Adipose tissue (tissue), 3 donors: ENCODE data around the gene HPN. TPM values are rescaled to one million over a fixed set of nuclear protein-coding genes. Genes with fewer than 3 reads are reported as not detected.
"Not testable (repeated sequence)": the region's sequence is repeated elsewhere in the genome, so short reads cannot be mapped to it uniquely, and the experiment has no call there.

Experiments used
- H3K27ac ChIP-seq: one replicate; pipeline ENCODE4 v1.5.1; 2013; ENCODE audit warnings: low read depth, low read length
- WGBS, 3 donors: extraction: QIAGEN DNeasy Blood & Tissue Kit; methylation state at CpG; one replicate each; pipeline ENCODE4 v1.1.7; 2013; 5-methylcytosine and 5-hydroxymethylcytosine counted together
- polyA plus RNA-seq, 3 donors: library from polyadenylated mRNA; stranded (reverse); fragments of 200-250 nt; gene quantifications; one replicate each; pipeline ENCODE4 v1.2.3, GENCODE V29; 2013
- donor health status: healthy with polysubstance abuse.
- donor health status: Bipolar disorder and iron deficiency.
- donor health status: healthy.

The HPN gene
- polyA plus RNA-seq, 3 donors = 1.5 to 141 (median 5.4) TPM

DNA sequence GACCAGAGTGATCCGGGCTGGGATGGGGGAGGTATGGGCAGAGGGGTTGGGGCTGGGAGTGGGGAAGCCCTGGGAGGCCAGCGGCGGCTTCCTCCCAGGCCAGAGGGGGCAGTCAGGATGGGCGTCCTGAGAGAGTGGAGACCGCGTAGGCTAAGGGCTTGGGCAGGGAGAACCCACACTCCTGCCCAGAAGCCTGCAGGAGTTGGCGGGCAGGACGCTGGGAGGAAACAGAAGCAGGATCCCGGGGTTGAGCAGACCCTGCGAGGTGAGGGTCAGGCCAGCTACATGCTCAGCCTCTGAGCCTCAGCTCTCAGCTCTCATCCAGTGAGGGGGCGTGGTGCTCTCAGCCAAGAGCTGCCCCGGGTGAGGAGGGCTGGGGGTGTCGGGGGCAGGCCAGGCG is 19.1 kb upstream of the HPN start:
- no peak overlapping the region for H3K27ac ChIP-seq
- 77 to 85% (median 82%) methylated on average over 14 of the region's 14 CpGs for WGBS, 3 donors

- 63 to 90% (median 70%) methylated on average over 19 of the region's 19 CpGs for WGBS, 3 donors
Observed at GRCh38 chr19:35023428-35023827, 18.1 kb upstream of the HPN start.

DNA sequence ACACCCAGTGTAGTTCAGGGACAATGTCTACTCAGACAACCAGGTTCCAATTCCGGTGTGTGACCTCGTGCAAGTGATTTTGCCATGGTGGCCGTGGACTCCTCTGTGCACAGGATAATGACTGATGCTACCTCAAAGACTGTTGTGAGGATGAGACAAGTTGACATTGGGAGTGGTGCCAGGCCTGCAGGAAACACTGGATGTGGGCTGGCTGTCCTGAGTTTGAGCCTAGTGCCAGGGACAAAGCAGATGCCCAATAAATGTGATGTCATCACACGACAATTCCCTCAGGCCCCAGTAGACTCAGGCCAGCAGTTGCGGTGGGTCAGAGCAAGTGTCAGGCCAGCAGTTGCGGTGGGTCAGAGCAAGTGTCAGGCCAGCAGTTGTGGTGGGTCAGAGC is 17.4 kb upstream of the HPN start:
- H3K27ac ChIP-seq = no peak overlapping the region
- 80 to 90% (median 90%) methylated on average over 6 of the region's 6 CpGs for WGBS, 3 donors

More at GRCh38 chr19:35023428-35023827, 18.1 kb upstream of the HPN start:
- H3K27ac ChIP-seq = no peak overlapping the region

DNA sequence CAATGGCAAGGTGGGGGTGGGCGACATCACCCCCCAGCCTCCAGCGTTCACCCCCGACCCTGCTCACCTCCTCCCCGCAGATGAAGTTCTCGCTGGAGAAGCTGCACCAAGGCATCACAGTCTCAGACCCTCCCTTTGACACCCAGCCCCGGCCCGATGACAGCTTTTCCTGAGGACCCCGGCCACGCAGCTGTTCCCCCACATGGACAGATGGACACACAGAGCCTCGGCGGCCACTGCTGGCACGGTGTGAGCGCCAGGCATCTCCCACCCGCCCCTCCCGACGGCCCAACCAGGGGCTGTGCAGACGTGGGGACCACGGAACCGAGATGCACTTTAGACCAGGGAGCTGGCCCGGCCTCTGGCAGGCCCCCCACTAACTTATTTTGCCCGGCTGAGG is 15.6 kb upstream of the HPN start:
- WGBS, 3 donors = 89 to 92% (median 91%) methylated on average over 21 of the region's 21 CpGs
- no peak overlapping the region for H3K27ac ChIP-seq

DNA sequence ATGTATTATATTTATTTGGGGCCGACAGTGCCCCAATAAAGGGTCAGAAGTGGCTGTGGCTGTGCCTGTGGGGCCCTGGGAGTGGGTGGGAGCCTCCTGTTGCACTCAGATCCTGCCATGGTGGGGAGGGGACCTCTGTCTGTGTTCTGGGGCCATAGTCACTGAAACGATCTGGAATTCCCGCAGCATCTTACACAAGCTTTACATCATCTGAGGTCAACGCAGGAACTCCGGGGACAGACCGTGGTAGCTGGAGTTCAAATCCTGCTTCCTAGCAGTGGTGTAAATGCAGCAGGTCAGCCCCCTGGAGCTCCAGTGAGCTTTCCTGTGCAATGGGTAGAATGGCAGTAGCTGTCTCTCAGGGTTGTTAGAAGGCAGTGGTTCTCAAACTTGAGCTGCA is 15.1 kb upstream of the HPN start:
- 71 to 81% (median 73%) methylated on average over 6 of the region's 6 CpGs for WGBS, 3 donors
- H3K27ac ChIP-seq = no peak overlapping the region

DNA sequence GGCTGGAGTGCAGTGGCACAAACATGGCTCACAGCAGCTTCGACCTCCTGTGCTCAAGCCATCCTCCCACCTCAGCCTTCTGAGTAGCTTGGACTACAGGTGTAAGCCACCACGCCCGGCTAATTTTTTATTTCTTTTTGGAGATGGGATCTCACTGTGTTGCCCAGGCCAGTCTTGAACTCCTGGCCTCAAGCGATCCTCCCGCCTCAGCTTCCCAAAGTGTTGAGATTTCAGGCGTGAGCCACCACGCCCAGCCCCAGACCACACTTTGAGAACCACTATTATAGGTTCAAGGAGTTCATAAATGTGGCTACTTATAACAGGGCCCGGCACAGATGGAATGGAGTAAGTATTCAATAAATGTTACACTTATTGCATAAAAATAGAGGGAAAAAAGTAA is 14.5 kb upstream of the HPN start:
- no peak overlapping the region for H3K27ac ChIP-seq
- WGBS, 3 donors = 88 to 94% (median 94%) methylated on average over 8 of the region's 8 CpGs

GRCh38 chr19:35027851-35028599 is 13.5 kb upstream of the HPN start:
- WGBS, 3 donors = 85 to 86% (median 85%) methylated on average over 7 of the region's 7 CpGs
- no peak overlapping the region for H3K27ac ChIP-seq

GRCh38 chr19:35028600-35028885 is 13.0 kb upstream of the HPN start:
- WGBS, 3 donors = 83 to 95% (median 85%) methylated on average over 3 of the region's 3 CpGs
- H3K27ac ChIP-seq = not testable (repeated sequence)

- H3K27ac ChIP-seq = not testable (repeated sequence)
- WGBS, 3 donors = 65 to 81% (median 76%) methylated on average over 11 of the region's 11 CpGs
Observed at GRCh38 chr19:35029275-35029736, 12.2 kb upstream of the HPN start.

- WGBS, 3 donors = 20 to 22% (median 20%) methylated on average over 11 of the region's 11 CpGs
- H3K27ac ChIP-seq = no peak overlapping the region
Observed at GRCh38 chr19:35029737-35030256, 11.7 kb upstream of the HPN start.

- WGBS, 3 donors = 0 to 1% (median 1%) methylated on average over 76 to 116 of the region's 118 CpGs
- H3K27ac ChIP-seq = no peak within 1 kb of the TSS
Observed at GRCh38 chr19:35030257-35031071, 11.1 kb upstream of the HPN start, which contains the start of gene SCN1B. Gene SCN1B (plus strand): TSS chr19:35030470. CDS start chr19:35030821, 351 bp downstream.

GRCh38 chr19:35031072-35031881 is 10.2 kb upstream of the HPN start:
- no peak overlapping the region for H3K27ac ChIP-seq
- 10 to 12% (median 11%) methylated on average over 27 to 31 of the region's 31 CpGs for WGBS, 3 donors

- 89 to 97% (median 94%) methylated on average over 17 of the region's 17 CpGs for WGBS, 3 donors
- H3K27ac ChIP-seq = no peak overlapping the region
Observed at GRCh38 chr19:35032356-35032865, 9.1 kb upstream of the HPN start.

DNA sequence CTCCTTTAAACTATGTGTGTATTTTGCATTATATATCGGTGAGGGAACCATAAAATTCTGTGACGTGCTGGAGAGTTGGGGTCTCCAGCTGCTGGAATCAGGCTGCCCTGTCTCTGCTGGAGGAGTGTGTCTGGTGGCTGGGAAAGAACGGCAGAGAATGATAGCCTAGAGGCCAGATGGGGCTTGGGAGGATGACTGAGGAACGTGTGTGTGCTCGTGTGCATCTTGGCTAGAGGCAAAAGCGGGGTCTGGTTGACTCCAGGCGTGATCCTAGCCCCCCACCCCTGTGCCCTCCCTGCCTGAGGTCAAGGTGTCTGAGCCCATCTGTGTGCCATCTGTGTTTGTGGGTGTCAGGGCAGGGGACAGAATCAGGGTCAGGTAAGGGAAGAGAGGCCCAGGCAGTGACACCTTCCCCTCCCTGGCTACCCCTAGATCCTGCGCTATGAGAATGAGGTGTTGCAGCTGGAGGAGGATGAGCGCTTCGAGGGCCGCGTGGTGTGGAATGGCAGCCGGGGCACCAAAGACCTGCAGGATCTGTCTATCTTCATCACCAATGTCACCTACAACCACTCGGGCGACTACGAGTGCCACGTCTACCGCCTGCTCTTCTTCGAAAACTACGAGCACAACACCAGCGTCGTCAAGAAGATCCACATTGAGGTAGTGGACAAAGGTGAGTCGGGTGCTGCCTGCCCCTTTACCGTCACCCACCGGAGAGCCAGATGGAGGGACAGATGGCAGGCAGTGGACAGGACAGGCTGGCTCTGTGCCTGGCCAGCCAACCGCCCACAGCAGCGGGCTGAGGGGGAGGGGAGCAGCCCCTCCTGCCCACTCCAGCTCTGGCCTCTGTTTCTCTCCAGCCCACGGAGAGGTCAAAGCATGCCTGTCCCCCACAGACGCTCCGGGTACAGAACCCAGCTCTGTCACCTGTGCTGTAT is 8.2 kb upstream of the HPN start:
- no peak overlapping the region for H3K27ac ChIP-seq
- WGBS, 3 donors = 90 to 94% (median 91%) methylated on average over 29 to 30 of the region's 30 CpGs

- 90 to 96% (median 91%) methylated on average over 17 of the region's 17 CpGs for WGBS, 3 donors
- H3K27ac ChIP-seq = no peak overlapping the region
Observed at GRCh38 chr19:35034005-35034502, 7.5 kb upstream of the HPN start.

- 84 to 90% (median 89%) methylated on average over 17 of the region's 17 CpGs for WGBS, 3 donors
- no peak overlapping the region for H3K27ac ChIP-seq
Observed at GRCh38 chr19:35034588-35035382, 6.7 kb upstream of the HPN start.
